ENCODE data around the gene DNA2. TPM values are rescaled to one million over a fixed set of nuclear protein-coding genes. Genes with fewer than 3 reads are reported as not detected.
"Not testable (repeated sequence)": the region's sequence is repeated elsewhere in the genome, so short reads cannot be mapped to it uniquely, and the experiment has no call there.

The DNA2 gene
- total and polyA plus RNA-seq, 2 donors (not counting 1 experiment from before 2014, with no cell fraction given), result 1.6 to 6.5 TPM

- TF ChIP-seq CTCF (IDR thresholded peaks at IDR 0.05) (no peak), EZH2 (IDR thresholded peaks at IDR 0.05; ENCODE audit: borderline replicate concordance, insufficient read depth, low read depth, low read length, poor library complexity, severe bottlenecking) (no peak)
- Mint-ChIP-seq H3K27me3 (no peaks in the 10 kb centered on the region), H3K27ac (no peak overlapping the region), H3K4me1 (no peaks in the 10 kb centered on the region), H3K9me3 (ENCODE audit: insufficient read depth) (no peaks in the 10 kb centered on the region), H3K4me3 (no peak overlapping the region)
- Histone ChIP-seq H3K4me1 (ENCODE audit: control insufficient read depth in 2 of 2, insufficient read depth in 2 of 2, low read length in 2 of 2) (no peaks in the 10 kb centered on the region), H3K27me3 (replicated peaks in 1 of 4; ENCODE audit: control extremely low read depth in 1 of 4, control insufficient read depth in 3 of 4, insufficient read depth in 4 of 4, low read length in 3 of 4) (no peaks in the 10 kb centered on the region), H3K9ac (ENCODE audit: low read length) (no peak overlapping the region), H3K4me2 (replicated peaks; ENCODE audit: low read depth, low read length, poor library complexity, severe bottlenecking) (no peak overlapping the region), H3K9me3 (ENCODE audit: control extremely low read depth in 1 of 3, control insufficient read depth in 2 of 3, insufficient read depth in 1 of 3, low read length in 2 of 3) (no peaks in the 10 kb centered on the region), H3K4me3 (ENCODE audit: control extremely low read depth in 1 of 5, extremely low read depth in 1 of 5, insufficient read depth in 1 of 5, low read depth in 2 of 5, low read length in 4 of 5) (no peak overlapping the region), H3K27ac (ENCODE audit: low read length in 2 of 2) (no peak overlapping the region), H3K36me3 (replicated peaks in 1 of 2; ENCODE audit: control extremely low read depth in 1 of 2, control insufficient read depth in 1 of 2, extremely low read depth in 1 of 2, insufficient read depth in 2 of 2, low read length in 1 of 2) (peaks cover 3 to 4% of the 10 kb centered on the region in 2 experiments), H4K20me1 (ENCODE audit: control insufficient read depth, insufficient read depth, low read length, poor library complexity, severe bottlenecking) (no peaks in the 10 kb centered on the region), H2AFZ (ENCODE audit: insufficient read depth, low read depth, low read length, poor library complexity, severe bottlenecking) (no peak overlapping the region), H3K79me2 (ENCODE audit: control insufficient read depth, insufficient read depth, low read length) (no peaks in the 10 kb centered on the region)
- no CpG with 5 or more reads among the region's 3 CpGs for WGBS (ENCODE audit: insufficient coverage)
- intact Hi-C loops (cut with micrococcal nuclease), result no loop called here
- ATAC-seq (ENCODE audit: low read depth) (no peak), DNase-seq (no peak)
- CTCF ChIA-PET, result no interaction called here
- POLR2A ChIA-PET, result no interaction called here
Measured at GRCh38 chr10:68461032-68461431, 10.7 kb downstream of the DNA2 start.

GRCh38 chr10:68449698-68450097 is 22.1 kb downstream of the DNA2 start:
- H3K79me2 ChIP-seq (ENCODE audit: control insufficient read depth, insufficient read depth, low read length); DNase-seq; H2AFZ ChIP-seq (ENCODE audit: insufficient read depth, low read depth, low read length, poor library complexity, severe bottlenecking); H3K27ac Mint-ChIP-seq; H3K4me3 Mint-ChIP-seq; H3K27me3 Mint-ChIP-seq; ATAC-seq (ENCODE audit: low read depth); H3K36me3 ChIP-seq (replicated peaks in 1 of 2; ENCODE audit: control extremely low read depth in 1 of 2, control insufficient read depth in 1 of 2, extremely low read depth in 1 of 2, insufficient read depth in 2 of 2, low read length in 1 of 2); H3K4me1 Mint-ChIP-seq; H4K20me1 ChIP-seq (ENCODE audit: control insufficient read depth, insufficient read depth, low read length, poor library complexity, severe bottlenecking); H3K4me2 ChIP-seq (replicated peaks; ENCODE audit: low read depth, low read length, poor library complexity, severe bottlenecking); POLR2A ChIA-PET; intact Hi-C loops (cut with micrococcal nuclease); H3K27me3 ChIP-seq (replicated peaks in 1 of 4; ENCODE audit: control extremely low read depth in 1 of 4, control insufficient read depth in 3 of 4, insufficient read depth in 4 of 4, low read length in 3 of 4); H3K4me1 ChIP-seq (ENCODE audit: control insufficient read depth in 2 of 2, insufficient read depth in 2 of 2, low read length in 2 of 2); H3K9me3 Mint-ChIP-seq (ENCODE audit: insufficient read depth); H3K9me3 ChIP-seq (ENCODE audit: control extremely low read depth in 1 of 3, control insufficient read depth in 2 of 3, insufficient read depth in 1 of 3, low read length in 2 of 3); H3K27ac ChIP-seq (ENCODE audit: low read length in 2 of 2); H3K9ac ChIP-seq (ENCODE audit: low read length); H3K4me3 ChIP-seq (ENCODE audit: control extremely low read depth in 1 of 5, extremely low read depth in 1 of 5, insufficient read depth in 1 of 5, low read depth in 2 of 5, low read length in 4 of 5); CTCF ChIA-PET: not testable (repeated sequence)
- 100% methylated on average over 1 of the region's 7 CpGs for WGBS (ENCODE audit: insufficient coverage)

All from B cell (primary cell).